ENCODE results near the gene KLHL26.

KLHL26 gene

GRCh38 chr19:18646535-18647370 lies 9.9 kb downstream of the KLHL26 start:
- in situ Hi-C loops (cut with MboI; ENCODE audit: low sequenced_read_pairs): no loop called here

GRCh38 chr19:18647371-18647767 lies 10.5 kb downstream of the KLHL26 start:
- in situ Hi-C loops (cut with MboI; ENCODE audit: low sequenced_read_pairs): no loop called here

- in situ Hi-C loops (cut with MboI; ENCODE audit: low sequenced_read_pairs): no loop called here
Measured at GRCh38 chr19:18647807-18648206, 11.0 kb downstream of the KLHL26 start.

GRCh38 chr19:18648973-18649315 lies 12.1 kb downstream of the KLHL26 start:
- in situ Hi-C loops (cut with MboI; ENCODE audit: low sequenced_read_pairs): no loop called here

- in situ Hi-C loops (cut with MboI; ENCODE audit: low sequenced_read_pairs): no loop called here
Measured at GRCh38 chr19:18649371-18650020, 12.7 kb downstream of the KLHL26 start.

- in situ Hi-C loops (cut with MboI; ENCODE audit: low sequenced_read_pairs): no loop called here
Measured at GRCh38 chr19:18650021-18650390, 13.2 kb downstream of the KLHL26 start.

- in situ Hi-C loops (cut with MboI; ENCODE audit: low sequenced_read_pairs): no loop called here
Measured at GRCh38 chr19:18650468-18651041, 13.7 kb downstream of the KLHL26 start.

- in situ Hi-C loops (cut with MboI; ENCODE audit: low sequenced_read_pairs): no loop called here
Measured at GRCh38 chr19:18651300-18651699, 14.5 kb downstream of the KLHL26 start.

- in situ Hi-C loops (cut with MboI; ENCODE audit: low sequenced_read_pairs): no loop called here
Measured at GRCh38 chr19:18651733-18652132, 14.9 kb downstream of the KLHL26 start.

- in situ Hi-C loops (cut with MboI; ENCODE audit: low sequenced_read_pairs): no loop called here
Measured at GRCh38 chr19:18653853-18654252, 17.0 kb downstream of the KLHL26 start.

- in situ Hi-C loops (cut with MboI; ENCODE audit: low sequenced_read_pairs): no loop called here
Measured at GRCh38 chr19:18654469-18654868, 17.6 kb downstream of the KLHL26 start.

- in situ Hi-C loops (cut with MboI; ENCODE audit: low sequenced_read_pairs): no loop called here
Measured at GRCh38 chr19:18655173-18655844, 18.5 kb downstream of the KLHL26 start.

GRCh38 chr19:18656337-18657086 lies 19.7 kb downstream of the KLHL26 start:
- in situ Hi-C loops (cut with MboI; ENCODE audit: low sequenced_read_pairs): no loop called here

GRCh38 chr19:18657590-18658365 lies 20.9 kb downstream of the KLHL26 start:
- in situ Hi-C loops (cut with MboI; ENCODE audit: low sequenced_read_pairs): no loop called here

- in situ Hi-C loops (cut with MboI; ENCODE audit: low sequenced_read_pairs): no loop called here
Measured at GRCh38 chr19:18658366-18658855, 21.6 kb downstream of the KLHL26 start.

GRCh38 chr19:18659281-18660050 lies 22.6 kb downstream of the KLHL26 start:
- in situ Hi-C loops (cut with MboI; ENCODE audit: low sequenced_read_pairs): no loop called here

GRCh38 chr19:18660051-18660910 lies 23.5 kb downstream of the KLHL26 start:
- in situ Hi-C loops (cut with MboI; ENCODE audit: low sequenced_read_pairs): no loop called here

- in situ Hi-C loops (cut with MboI; ENCODE audit: low sequenced_read_pairs): no loop called here
Measured at GRCh38 chr19:18660939-18661670, 24.3 kb downstream of the KLHL26 start.
